Suprapubic skin (tissue), 4 donors: ENCODE data around the gene TMEM135. TPM values are rescaled to one million over a fixed set of nuclear protein-coding genes. Genes with fewer than 3 reads are reported as not detected.

ENCODE experiments used
- DNase-seq, 2 donors: peaks; one replicate each; pipeline ENCODE4 v3.0.0-alpha.2; 2019; ENCODE audit warnings: low spot score in 2 of 2
- H3K27ac ChIP-seq: fragments of 200-600 bp; sonication (generic); one replicate; pipeline ENCODE4 v1.5.1; 2019
- H3K27me3 ChIP-seq: fragments of 200-600 bp; sonication (generic); one replicate; pipeline ENCODE4 v1.5.1; 2019
- H3K36me3 ChIP-seq: fragments of 200-600 bp; sonication (generic); one replicate; pipeline ENCODE4 v1.5.1; 2019
- H3K4me1 ChIP-seq: fragments of 200-600 bp; sonication (generic); one replicate; pipeline ENCODE4 v1.5.1; 2019
- H3K4me3 ChIP-seq: fragments of 200-600 bp; sonication (generic); one replicate; pipeline ENCODE4 v1.5.1; 2019; ENCODE audit warnings: mild to moderate bottlenecking
- H3K9me3 ChIP-seq: fragments of 200-600 bp; sonication (generic); one replicate; pipeline ENCODE4 v1.5.1; 2019
- EP300 ChIP-seq: sonication (generic); formaldehyde crosslinking; IDR thresholded peaks from one replicate; pipeline ENCODE4 v1.6.1; 2017; ENCODE audit warnings: antibody characterized with exemption
- POLR2A ChIP-seq, 2 donors: fragments of 450-650 bp; IDR thresholded peaks; one replicate each; pipeline ENCODE4 v1.6.1; 2017; ENCODE audit warnings: antibody characterized with exemption in 2 of 2, mild to moderate bottlenecking in 2 of 2, moderate library complexity in 2 of 2
- POLR2AphosphoS5 ChIP-seq, 3 donors: sonication (generic); formaldehyde crosslinking; IDR thresholded peaks; one replicate each; pipeline ENCODE4 v1.6.1; 2017; ENCODE audit warnings: antibody characterized with exemption in 3 of 3
- WGBS: methylation state at CpG from one replicate; pipeline ENCODE4 v1.1.5; 2018; 5-methylcytosine and 5-hydroxymethylcytosine counted together
- total RNA-seq, 4 donors: library from RNA; depleted of rRNA; stranded (reverse); fragments of >200 nt; gene quantifications; one replicate each; pipeline ENCODE4 v1.1.0, GENCODE V29; 2016
- TF ChIP-seq, protein P1 (sequence below), 2 donors: fragments of 200-600 bp in 1 of 2; fragments of 450-650 bp in 1 of 2; sonication (generic) in 1 of 2; IDR thresholded peaks; one replicate each; pipeline ENCODE4 v1.5.1; 2016 to 2019; ENCODE audit warnings: antibody characterized with exemption in 2 of 2, mild to moderate bottlenecking in 1 of 2, moderate library complexity in 1 of 2

The TMEM135 gene
- total RNA-seq, 4 donors from 2014 or later = 5.8 to 22.3 (median 11.0) TPM

DNA sequence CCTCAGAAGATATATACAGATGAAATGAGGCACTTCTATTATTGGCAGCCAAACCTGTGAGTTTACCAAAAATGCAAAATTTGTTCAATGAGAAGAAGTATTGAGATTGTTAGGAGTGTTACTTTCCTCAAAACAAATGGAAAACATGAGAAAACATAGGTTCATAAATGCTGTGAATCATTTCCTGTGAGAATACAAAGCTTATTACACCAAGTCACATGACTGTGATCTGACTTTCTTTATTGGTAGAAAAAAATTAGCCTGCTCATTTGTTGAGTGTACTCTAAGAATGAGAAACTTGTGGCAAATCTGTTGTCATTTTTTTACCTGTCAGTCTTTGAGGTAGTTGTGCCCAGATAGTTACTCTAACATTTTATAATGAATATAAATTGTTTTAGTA, 215.1 kb downstream of the TMEM135 start:
- Histone ChIP-seq H3K4me1 (no peaks in the 10 kb centered on the region), H3K9me3 (no peaks in the 10 kb centered on the region), H3K27ac (no peak overlapping the region), H3K27me3 (no peaks in the 10 kb centered on the region), H3K4me3 (no peak overlapping the region), H3K36me3 (no peaks in the 10 kb centered on the region)
- no peak for DNase-seq
- TF ChIP-seq EP300 = no peak
- TF ChIP-seq POLR2A (IDR thresholded peaks at IDR 0.05) = no peak
- no peak for TF ChIP-seq POLR2AphosphoS5 (IDR thresholded peaks at IDR 0.05)
- TF ChIP-seq, protein P1, sequence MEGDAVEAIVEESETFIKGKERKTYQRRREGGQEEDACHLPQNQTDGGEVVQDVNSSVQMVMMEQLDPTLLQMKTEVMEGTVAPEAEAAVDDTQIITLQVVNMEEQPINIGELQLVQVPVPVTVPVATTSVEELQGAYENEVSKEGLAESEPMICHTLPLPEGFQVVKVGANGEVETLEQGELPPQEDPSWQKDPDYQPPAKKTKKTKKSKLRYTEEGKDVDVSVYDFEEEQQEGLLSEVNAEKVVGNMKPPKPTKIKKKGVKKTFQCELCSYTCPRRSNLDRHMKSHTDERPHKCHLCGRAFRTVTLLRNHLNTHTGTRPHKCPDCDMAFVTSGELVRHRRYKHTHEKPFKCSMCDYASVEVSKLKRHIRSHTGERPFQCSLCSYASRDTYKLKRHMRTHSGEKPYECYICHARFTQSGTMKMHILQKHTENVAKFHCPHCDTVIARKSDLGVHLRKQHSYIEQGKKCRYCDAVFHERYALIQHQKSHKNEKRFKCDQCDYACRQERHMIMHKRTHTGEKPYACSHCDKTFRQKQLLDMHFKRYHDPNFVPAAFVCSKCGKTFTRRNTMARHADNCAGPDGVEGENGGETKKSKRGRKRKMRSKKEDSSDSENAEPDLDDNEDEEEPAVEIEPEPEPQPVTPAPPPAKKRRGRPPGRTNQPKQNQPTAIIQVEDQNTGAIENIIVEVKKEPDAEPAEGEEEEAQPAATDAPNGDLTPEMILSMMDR (IDR thresholded peaks at IDR 0.05) = no peak

DNA sequence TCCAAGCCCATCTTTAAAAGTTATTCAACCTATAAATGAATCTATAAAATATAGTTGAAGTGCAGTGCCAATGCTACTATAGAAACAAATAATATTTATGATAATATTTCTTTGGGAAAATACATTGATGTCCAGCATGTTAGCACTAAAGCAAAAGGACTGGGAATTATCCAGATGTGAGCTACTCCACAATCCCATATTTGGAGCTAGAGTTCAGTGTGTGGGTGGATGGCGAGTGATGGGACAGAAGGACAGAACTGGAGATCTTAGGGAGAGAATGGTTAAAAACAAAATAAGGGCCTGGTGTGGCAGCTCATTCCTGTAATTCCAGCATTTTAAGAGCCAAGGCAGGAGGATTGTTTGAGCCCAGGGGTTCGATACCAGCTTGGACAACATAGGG, 216.8 kb downstream of the TMEM135 start:
- TF ChIP-seq EP300 = no peak
- TF ChIP-seq, protein P1 (IDR thresholded peaks at IDR 0.05) = no peak
- TF ChIP-seq POLR2AphosphoS5 (IDR thresholded peaks at IDR 0.05) = no peak
- no peak for TF ChIP-seq POLR2A (IDR thresholded peaks at IDR 0.05)
- Histone ChIP-seq H3K27ac (no peak overlapping the region), H3K4me1 (no peaks in the 10 kb centered on the region), H3K36me3 (no peaks in the 10 kb centered on the region), H3K4me3 (no peak overlapping the region), H3K27me3 (no peaks in the 10 kb centered on the region), H3K9me3 (no peaks in the 10 kb centered on the region)
- whole genome bisulfite sequencing = 85% methylated on average over 2 of the region's 2 CpGs
- no peak for DNase-seq

DNA sequence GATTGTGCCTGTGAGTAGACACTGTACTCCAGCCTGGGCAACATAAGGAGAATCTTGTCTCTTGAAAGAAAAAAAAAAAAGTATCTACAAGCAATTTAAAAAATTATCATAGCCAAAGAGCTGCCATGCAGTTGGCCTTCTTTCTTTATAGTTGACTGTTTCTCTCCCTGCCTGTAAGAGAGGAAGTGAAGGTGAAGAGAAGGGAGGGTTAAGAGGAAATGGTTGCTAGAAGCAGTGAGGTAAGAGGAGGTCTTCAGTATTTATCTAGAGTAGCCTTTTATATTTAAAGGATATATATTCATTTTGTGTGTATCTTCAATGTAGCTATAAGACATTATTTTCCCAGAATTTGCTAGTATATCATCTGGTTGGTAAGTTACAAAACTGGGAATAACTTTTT, 217.9 kb downstream of the TMEM135 start:
- no peaks in the 10 kb centered on the region for H3K9me3 ChIP-seq
- no peak overlapping the region for H3K4me3 ChIP-seq
- no peak for DNase-seq
- no peaks in the 10 kb centered on the region for H3K36me3 ChIP-seq
- no peaks in the 10 kb centered on the region for H3K4me1 ChIP-seq
- TF ChIP-seq EP300 (no peak), POLR2AphosphoS5 (IDR thresholded peaks at IDR 0.05) (no peak), POLR2A (IDR thresholded peaks at IDR 0.05) (no peak)
- TF ChIP-seq, protein P1 (IDR thresholded peaks at IDR 0.05) = no peak
- no peaks in the 10 kb centered on the region for H3K27me3 ChIP-seq
- H3K27ac ChIP-seq = no peak overlapping the region

DNA sequence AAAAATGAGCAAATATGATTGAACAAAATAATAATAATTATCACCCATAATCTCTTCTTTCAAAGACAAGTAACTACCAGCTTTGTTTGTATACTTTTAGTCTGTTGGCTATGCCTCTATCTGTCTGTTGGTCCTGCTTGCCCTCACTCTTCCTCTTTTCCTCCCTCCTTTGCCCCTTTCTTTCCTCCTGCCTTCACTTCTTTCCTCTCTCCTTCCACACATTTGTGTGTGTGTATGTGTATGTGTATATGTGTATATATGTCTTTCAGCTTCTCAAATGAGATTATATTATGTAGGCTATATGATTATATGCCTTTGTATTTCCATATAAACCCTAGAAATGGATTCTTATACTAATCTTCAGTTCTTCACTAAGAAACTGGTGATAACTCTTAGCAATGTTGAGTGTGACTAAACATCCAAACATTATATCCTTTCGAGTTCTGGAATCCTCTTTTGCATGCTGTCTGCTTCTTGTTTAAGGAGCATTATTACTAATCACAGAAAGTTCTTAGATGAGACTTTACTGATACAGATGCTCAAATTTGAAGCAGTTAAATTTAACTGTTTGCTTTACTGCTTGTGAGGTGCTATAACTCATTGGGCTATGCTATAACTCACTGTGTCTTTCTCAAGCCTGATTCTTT, 219.1 kb downstream of the TMEM135 start:
- H3K36me3 ChIP-seq = no peaks in the 10 kb centered on the region
- no peaks in the 10 kb centered on the region for H3K4me1 ChIP-seq
- no peak for DNase-seq
- H3K9me3 ChIP-seq = no peaks in the 10 kb centered on the region
- H3K27me3 ChIP-seq = no peaks in the 10 kb centered on the region
- no peak overlapping the region for H3K27ac ChIP-seq
- H3K4me3 ChIP-seq = no peak overlapping the region
- TF ChIP-seq, protein P1 (IDR thresholded peaks at IDR 0.05) = no peak
- no peak for TF ChIP-seq POLR2AphosphoS5 (IDR thresholded peaks at IDR 0.05)
- WGBS = 41% methylated on average over 1 of the region's 1 CpG

DNA sequence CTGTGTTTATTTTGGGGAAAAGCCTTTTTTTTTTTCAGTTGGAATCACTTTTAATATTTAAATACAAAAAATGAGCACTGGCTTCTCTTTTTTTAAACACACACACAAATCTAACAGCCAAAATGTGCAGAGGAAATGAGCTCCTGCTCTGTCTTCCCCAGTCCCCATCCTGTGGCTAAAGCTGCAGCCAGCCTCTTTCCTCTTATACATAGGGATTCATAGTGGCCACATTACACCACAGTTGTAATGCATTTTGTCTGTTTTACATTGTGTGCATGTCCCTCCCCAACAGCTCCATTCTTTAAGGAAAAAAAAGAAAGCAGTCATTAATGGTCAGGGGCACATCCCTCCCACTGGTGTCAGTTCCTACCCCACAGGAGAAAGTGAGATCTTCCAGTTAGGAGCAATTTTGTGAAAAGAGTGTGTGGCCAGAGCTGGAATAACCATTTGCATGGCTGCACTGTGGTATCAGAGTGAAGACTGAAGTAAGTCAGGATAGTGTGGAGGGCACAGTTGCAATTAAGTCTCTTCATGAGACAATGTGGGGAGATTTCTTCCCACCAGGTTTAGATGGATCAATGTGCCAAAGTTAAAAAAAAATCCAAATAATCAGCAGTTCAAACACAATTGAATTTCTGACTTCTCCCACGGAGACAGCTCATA, 220.6 kb downstream of the TMEM135 start:
- TF ChIP-seq POLR2A (IDR thresholded peaks at IDR 0.05) = no peak
- no peak for TF ChIP-seq EP300
- no peak for TF ChIP-seq POLR2AphosphoS5 (IDR thresholded peaks at IDR 0.05)
- TF ChIP-seq, protein P1 (IDR thresholded peaks at IDR 0.05) = no peak
- no peaks in the 10 kb centered on the region for H3K36me3 ChIP-seq
- H3K4me1 ChIP-seq = no peaks in the 10 kb centered on the region
- H3K9me3 ChIP-seq = no peaks in the 10 kb centered on the region
- no peak overlapping the region for H3K27ac ChIP-seq
- WGBS = 0% methylated on average over 1 of the region's 1 CpG
- H3K4me3 ChIP-seq = no peak overlapping the region
- H3K27me3 ChIP-seq = no peaks in the 10 kb centered on the region
- no peak for DNase-seq
